Ectodermal cell (in vitro differentiated cells): ENCODE measurements around the gene C4orf17.

ENCODE experiments used
- H3K27ac ChIP-seq: 2 replicates; pipeline ENCODE4 v1.7.0; 2013; ENCODE audit warnings: mild to moderate bottlenecking, low read depth, low read length; ENCODE audit not compliant: insufficient read depth, poor library complexity, severe bottlenecking
- H3K27me3 ChIP-seq: 2 replicates; pipeline ENCODE4 v1.7.0; 2013; ENCODE audit warnings: mild to moderate bottlenecking, low read length; ENCODE audit not compliant: insufficient read depth, control insufficient read depth, poor library complexity, severe bottlenecking
- H3K36me3 ChIP-seq: one replicate; pipeline ENCODE4 v1.7.0; 2013; ENCODE audit warnings: low read length; ENCODE audit not compliant: control insufficient read depth, insufficient read depth
- H3K4me1 ChIP-seq: one replicate; pipeline ENCODE4 v1.7.0; 2013; ENCODE audit warnings: low read length; ENCODE audit not compliant: control insufficient read depth, insufficient read depth
- H3K4me3 ChIP-seq: 2 replicates; pipeline ENCODE4 v1.7.0; 2013; ENCODE audit warnings: low read depth, low read length, control low read depth; ENCODE audit not compliant: insufficient read depth
- H3K9me3 ChIP-seq: 2 replicates; pipeline ENCODE4 v1.7.0; 2013; ENCODE audit warnings: mild to moderate bottlenecking, low read length, moderate library complexity; ENCODE audit not compliant: control insufficient read depth
- WGBS, 2 experiments: methylation state at CpG; one replicate each; pipeline ENCODE4 v1.1.7; 2013; ENCODE audit warnings: missing lambda C conversion rate in 2 of 2; 5-methylcytosine and 5-hydroxymethylcytosine counted together

The C4orf17 gene

DNA sequence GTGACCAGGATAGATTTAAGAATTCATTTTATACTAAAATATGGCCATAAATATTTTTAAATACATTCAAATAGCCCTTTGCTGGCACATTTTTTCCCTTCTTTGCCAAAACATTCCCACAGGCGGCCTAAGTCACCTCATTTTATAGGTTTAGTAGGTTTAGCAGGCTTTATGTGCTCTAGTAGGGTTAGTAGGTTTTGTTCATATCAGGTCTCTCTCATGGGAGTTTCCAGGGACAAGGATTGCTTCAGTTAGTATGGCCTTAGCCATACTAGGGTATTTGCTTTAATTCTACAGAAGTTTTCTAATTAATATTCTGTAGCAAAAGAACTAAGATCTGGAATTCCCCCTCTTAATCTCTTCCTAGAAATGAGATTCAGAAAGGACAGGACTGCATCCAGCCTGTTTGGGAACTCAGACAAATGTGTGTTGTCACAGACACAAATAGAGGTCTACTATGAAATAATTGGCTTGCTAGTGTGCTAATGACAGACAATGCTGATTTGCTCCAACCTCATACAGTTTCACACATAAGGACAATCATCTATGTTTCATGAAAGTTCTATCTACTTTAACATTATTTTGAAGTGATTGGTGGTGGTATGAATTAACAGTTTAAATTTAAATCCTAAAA lies 63.0 kb downstream of the C4orf17 start:
- H3K9me3 ChIP-seq, result no peaks in the 10 kb centered on the region
- WGBS, 2 experiments, result no CpG with 5 or more reads among the region's 1 CpG
- no peaks in the 10 kb centered on the region for H3K36me3 ChIP-seq
- H3K4me1 ChIP-seq, result peaks cover 8% of the 10 kb centered on the region
- no peak overlapping the region for H3K4me3 ChIP-seq
- no peaks in the 10 kb centered on the region for H3K27me3 ChIP-seq
- no peak overlapping the region for H3K27ac ChIP-seq

DNA sequence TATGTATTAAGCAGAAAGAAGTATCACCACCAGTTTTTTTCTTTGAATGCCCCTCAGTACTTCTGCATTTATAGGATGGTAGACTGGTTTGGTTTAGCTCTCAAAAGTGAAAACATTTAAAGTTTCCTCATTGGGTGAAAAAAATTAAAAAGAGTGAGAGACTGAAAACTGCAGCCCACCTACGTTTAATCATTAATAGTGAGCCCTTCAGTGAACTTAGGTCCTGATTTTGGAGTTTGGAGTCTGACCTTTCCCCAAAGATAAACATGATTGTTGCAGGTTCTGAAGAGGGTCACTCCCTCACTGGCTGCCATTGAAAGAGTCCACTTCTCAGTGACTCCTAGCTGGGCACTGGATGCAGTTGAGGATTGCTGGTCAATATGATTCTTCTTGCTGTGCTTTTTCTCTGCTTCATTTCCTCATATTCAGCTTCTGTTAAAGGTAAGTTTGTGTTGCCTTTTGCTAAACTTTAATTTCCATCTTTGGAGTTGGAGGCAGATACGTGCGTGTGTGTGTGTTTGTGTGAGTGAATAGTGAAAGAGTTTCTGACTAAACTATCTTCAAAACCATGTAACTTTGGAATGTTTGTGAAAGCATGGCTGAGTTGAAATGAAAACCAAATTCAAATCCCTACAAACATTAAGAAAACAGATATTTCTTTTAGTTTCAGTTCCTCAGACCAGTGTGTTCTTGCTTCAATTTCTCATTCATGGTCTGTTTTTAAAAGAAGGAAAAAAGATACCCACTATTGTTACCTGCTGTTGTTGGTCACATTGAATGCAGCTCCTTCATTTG lies 63.9 kb downstream of the C4orf17 start, which contains the start of gene MTTP:
Gene MTTP, plus strand, starts transcription at position 295 of the 795 bp plus-strand sequence. Its CDS starts 86 bp downstream, at position 381.
- 67 to 92% methylated on average over 3 of the region's 3 CpGs for WGBS, 2 experiments
- Histone ChIP-seq H3K4me1 (peaks cover 8% of the 10 kb centered on the region), H3K27me3 (no peaks in the 10 kb centered on the region), H3K27ac (no peak within 1 kb of the TSS), H3K36me3 (no peaks in the 10 kb centered on the region), H3K4me3 (no peak within 1 kb of the TSS), H3K9me3 (no peaks in the 10 kb centered on the region)

GRCh38 chr4:99578714-99579113 lies 67.9 kb downstream of the C4orf17 start:
- H3K27me3 ChIP-seq, result no peaks in the 10 kb centered on the region
- H3K4me3 ChIP-seq, result no peak overlapping the region
- no peaks in the 10 kb centered on the region for H3K9me3 ChIP-seq
- no peak overlapping the region for H3K27ac ChIP-seq
- peaks cover 8% of the 10 kb centered on the region for H3K4me1 ChIP-seq
- 92 to 94% methylated on average over 2 of the region's 2 CpGs for WGBS, 2 experiments
- H3K36me3 ChIP-seq, result no peaks in the 10 kb centered on the region

- no peaks in the 10 kb centered on the region for H3K36me3 ChIP-seq
- no peaks in the 10 kb centered on the region for H3K27me3 ChIP-seq
- H3K4me1 ChIP-seq, result no peaks in the 10 kb centered on the region
- no peak overlapping the region for H3K4me3 ChIP-seq
- H3K27ac ChIP-seq, result no peak overlapping the region
- H3K9me3 ChIP-seq, result no peaks in the 10 kb centered on the region
- no CpG with 5 or more reads among the region's 1 CpG for whole genome bisulfite sequencing, 2 experiments
Observed at GRCh38 chr4:99585516-99585915, 74.7 kb downstream of the C4orf17 start.

DNA sequence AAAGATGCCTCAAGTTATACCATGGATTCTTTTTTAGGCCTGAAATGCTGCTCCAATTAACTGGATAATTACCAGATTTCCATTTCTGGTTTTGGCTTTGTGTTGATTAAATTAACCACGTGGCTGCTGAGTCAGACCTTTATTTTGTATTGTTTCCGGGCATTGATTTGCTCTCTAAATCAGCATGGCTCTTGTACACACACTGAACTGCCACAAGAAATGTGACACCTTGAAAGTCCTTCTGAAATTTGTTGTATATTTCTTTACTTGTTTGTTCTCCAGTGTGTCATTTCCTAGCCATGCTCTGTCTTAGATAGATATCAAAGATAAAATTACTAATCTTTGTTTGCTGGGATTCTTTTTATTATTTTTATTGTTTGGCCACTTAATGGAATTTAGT lies 75.5 kb downstream of the C4orf17 start:
- WGBS, 2 experiments, result 77% methylated on average over 2 of the region's 2 CpGs
- Histone ChIP-seq H3K36me3 (no peaks in the 10 kb centered on the region), H3K4me3 (no peak overlapping the region), H3K9me3 (no peaks in the 10 kb centered on the region), H3K27me3 (no peaks in the 10 kb centered on the region), H3K27ac (no peak overlapping the region), H3K4me1 (no peaks in the 10 kb centered on the region)

DNA sequence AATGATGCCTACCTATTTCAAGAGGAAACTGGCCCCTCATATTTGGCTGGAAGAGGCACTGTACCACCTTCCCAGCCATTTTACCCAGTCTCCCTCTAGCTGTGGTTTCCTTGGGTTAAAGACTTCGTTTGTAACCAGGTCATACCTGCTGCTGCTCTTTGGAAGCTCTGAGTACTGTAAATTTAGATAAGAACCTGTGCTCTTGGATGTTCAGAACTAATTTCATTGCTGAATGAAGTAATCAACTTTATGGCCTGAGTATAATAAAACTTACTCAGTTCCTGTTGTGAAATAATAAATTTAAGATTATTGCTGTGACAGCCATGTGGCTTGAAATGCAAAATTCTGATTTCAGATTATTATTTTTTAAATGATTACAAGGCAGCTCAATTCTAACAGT lies 76.0 kb downstream of the C4orf17 start:
- Histone ChIP-seq H3K36me3 (no peaks in the 10 kb centered on the region), H3K4me3 (no peak overlapping the region), H3K4me1 (no peaks in the 10 kb centered on the region), H3K27me3 (no peaks in the 10 kb centered on the region), H3K27ac (no peak overlapping the region), H3K9me3 (no peaks in the 10 kb centered on the region)
- WGBS, 2 experiments, result 71 to 80% methylated on average over 1 of the region's 1 CpG

- no peak overlapping the region for H3K27ac ChIP-seq
- no peak overlapping the region for H3K4me3 ChIP-seq
- H3K4me1 ChIP-seq, result no peaks in the 10 kb centered on the region
- H3K36me3 ChIP-seq, result no peaks in the 10 kb centered on the region
- H3K9me3 ChIP-seq, result no peaks in the 10 kb centered on the region
- no peaks in the 10 kb centered on the region for H3K27me3 ChIP-seq
Observed at GRCh38 chr4:99587309-99587708, 76.5 kb downstream of the C4orf17 start.

DNA sequence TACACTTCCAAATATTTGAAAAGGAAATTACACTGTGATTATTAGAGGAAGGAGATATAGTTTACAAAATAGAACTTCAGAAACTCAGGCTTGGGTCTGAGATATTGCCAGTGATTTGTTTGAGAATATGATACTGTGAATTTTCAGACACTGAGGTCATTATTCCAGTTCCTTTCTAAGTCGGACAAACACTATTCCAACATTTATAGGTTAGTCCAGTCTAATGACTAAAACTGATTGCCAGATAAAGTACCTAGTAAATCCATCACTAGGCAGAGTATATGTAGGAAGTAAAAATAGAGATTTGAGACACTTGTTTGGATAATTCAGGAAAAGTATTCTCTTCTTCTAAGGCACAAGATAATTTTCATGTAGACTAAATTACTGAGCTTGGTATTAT lies 77.0 kb downstream of the C4orf17 start:
- Histone ChIP-seq H3K9me3 (no peaks in the 10 kb centered on the region), H3K4me1 (no peaks in the 10 kb centered on the region), H3K27me3 (no peaks in the 10 kb centered on the region), H3K36me3 (no peaks in the 10 kb centered on the region), H3K4me3 (no peak overlapping the region), H3K27ac (no peak overlapping the region)
- no CpG with 5 or more reads among the region's 1 CpG for WGBS, 2 experiments

DNA sequence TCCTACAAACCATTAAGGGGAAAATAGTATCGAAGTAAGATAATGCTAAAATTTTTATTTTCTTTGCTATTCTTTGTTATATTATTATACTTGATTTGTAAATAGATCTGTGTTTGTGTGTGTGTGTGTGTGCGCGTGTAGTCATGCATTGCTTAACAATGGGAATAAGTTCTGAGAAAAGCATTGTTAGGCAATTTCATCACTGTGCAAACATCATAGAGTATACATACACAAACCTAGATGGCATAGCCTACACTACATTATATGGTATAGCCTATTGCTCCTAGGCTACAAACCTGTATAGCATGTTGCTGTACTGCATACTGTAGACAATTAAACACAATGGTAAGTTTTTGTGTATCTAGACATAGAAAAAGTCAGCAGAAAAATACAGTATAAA lies 80.9 kb downstream of the C4orf17 start:
- no peak overlapping the region for H3K27ac ChIP-seq
- no peaks in the 10 kb centered on the region for H3K27me3 ChIP-seq
- WGBS, 2 experiments, result 80 to 100% methylated on average over 1 to 3 of the region's 3 CpGs
- H3K36me3 ChIP-seq, result no peaks in the 10 kb centered on the region
- H3K4me3 ChIP-seq, result no peak overlapping the region
- H3K4me1 ChIP-seq, result no peaks in the 10 kb centered on the region
- H3K9me3 ChIP-seq, result no peaks in the 10 kb centered on the region
